Measurements from ENCODE around the gene TMEM161A.

DNA sequence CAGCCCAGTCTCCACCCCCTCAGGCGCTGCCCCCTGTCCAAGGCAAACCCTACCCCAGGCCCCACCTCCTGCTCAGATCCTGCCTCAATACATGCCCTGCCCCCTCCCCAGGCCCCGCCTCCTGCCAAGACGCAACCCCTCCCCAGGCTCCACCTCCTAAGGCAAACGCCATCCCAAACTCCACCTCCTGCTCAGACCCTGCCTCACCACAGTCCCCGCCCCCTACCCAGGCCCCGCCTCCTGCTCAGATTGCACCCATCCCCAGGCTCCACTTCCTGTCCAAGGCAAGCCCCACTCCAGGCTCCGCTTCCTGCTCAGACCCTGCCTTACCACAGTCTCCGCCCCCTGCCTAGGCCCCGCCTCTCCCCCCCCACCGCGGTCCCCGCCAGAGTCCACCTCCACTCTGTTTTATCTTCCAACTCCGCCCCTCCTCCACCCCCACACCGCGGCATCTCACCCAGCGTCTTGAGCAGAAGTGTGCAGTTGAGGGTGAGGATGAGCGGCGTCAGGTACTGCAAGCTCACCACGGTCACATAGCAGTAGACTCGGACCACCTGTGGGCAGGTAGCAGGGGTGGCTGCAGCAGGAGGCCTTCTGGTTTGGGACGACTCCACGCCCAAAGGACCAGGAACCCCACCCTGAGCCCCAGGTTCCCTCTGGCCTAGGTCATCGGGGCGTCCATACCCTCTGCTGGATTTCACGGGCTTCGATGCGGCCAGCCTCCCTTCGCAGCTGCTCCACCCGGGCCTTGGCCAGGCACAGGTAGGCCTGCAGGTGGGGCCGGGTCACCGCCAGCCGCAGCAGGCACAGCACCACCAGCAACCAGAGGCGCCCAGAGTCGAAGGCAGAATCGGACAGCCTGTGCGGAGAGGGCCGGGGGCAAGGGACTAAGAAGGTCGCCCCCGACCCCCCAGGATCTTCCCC, 17.7 kb downstream of the TMEM161A start:
- TF ChIP-seq CTCF (IDR thresholded peaks at IDR 0.05): no peak
- no peak for TF ChIP-seq POLR2AphosphoS5 (IDR thresholded peaks at IDR 0.05)
- TF ChIP-seq EP300 (IDR thresholded peaks at IDR 0.05): no peak

Measured in sigmoid colon (tissue), 4 donors.